T-cell (primary cell): ENCODE measurements around the gene FOXP1. TPM values are rescaled to one million over a fixed set of nuclear protein-coding genes. Genes with fewer than 3 reads are reported as not detected.

ENCODE experiments used
- ATAC-seq, 4 experiments: fragments of 200-7000 bp in 3 of 4; fragments of 150-1000 bp in 1 of 4; cut with Tn5 transposase; replicated peaks in 1 of 4; 1 replicate in 3 of 4; 2 replicates in 1 of 4; pipeline ENCODE4 v1.10.0; 2021; ENCODE audit warnings: moderate library complexity in 3 of 4, mild to moderate bottlenecking in 2 of 4, moderate number of reproducible peaks in 1 of 4
- CTCF ChIA-PET, 2 donors: fragments of 300-600 bp; sonication (Branson Sonifier 250); formaldehyde crosslinking; loops; one replicate each; lab custom pipeline; 2022; ENCODE audit warnings: antibody characterized with exemption in 2 of 2; lab: Charles Lee
- POLR2A ChIA-PET, 2 donors: fragments of 300-600 bp; sonication (Branson Sonifier 250); formaldehyde crosslinking; loops; one replicate each; lab custom pipeline; 2022; ENCODE audit warnings: antibody characterized with exemption in 2 of 2; lab: Charles Lee
- DNase-seq, 35 experiments: peaks; one replicate each; pipeline versions ENCODE4 v3.0.0 to v3.0.0-alpha.2; 2013 to 2023
- H3K27ac ChIP-seq: one replicate; pipeline ENCODE4 v1.5.1; 2013; ENCODE audit warnings: low read length
- H3K27me3 ChIP-seq, 2 experiments: replicated peaks in 1 of 2; 1 replicate in 1 of 2; 2 replicates in 1 of 2; pipeline versions ENCODE4 v1.6.1 to v1.7.0; 2013; ENCODE audit warnings: low read length in 1 of 2, mixed read lengths in 1 of 2; ENCODE audit not compliant: control insufficient read depth in 2 of 2, insufficient read depth in 2 of 2; ENCODE audit errors: extremely low read depth in 1 of 2
- H3K36me3 ChIP-seq, 2 donors: 1 replicate in 1 of 2; 2 replicates in 1 of 2; pipeline versions ENCODE4 v1.6.1 to v1.7.0; 2013; ENCODE audit warnings: low read length in 1 of 2; ENCODE audit not compliant: control insufficient read depth in 2 of 2, insufficient read depth in 1 of 2; ENCODE audit errors: extremely low read depth in 1 of 2
- H3K4me1 ChIP-seq, 2 experiments: 1 replicate in 1 of 2; 2 replicates in 1 of 2; pipeline versions ENCODE4 v1.6.1 to v1.7.0; 2013; ENCODE audit warnings: low read length in 2 of 2, mixed read lengths in 1 of 2; ENCODE audit not compliant: insufficient read depth in 2 of 2, control insufficient read depth in 1 of 2; ENCODE audit errors: extremely low read depth in 1 of 2
- H3K4me3 ChIP-seq, 2 donors: 1 replicate in 1 of 2; 2 replicates in 1 of 2; pipeline versions ENCODE4 v1.5.1 to v1.7.0; 2013; ENCODE audit warnings: mild to moderate bottlenecking in 2 of 2, low read length in 1 of 2, moderate library complexity in 1 of 2; ENCODE audit not compliant: control insufficient read depth in 1 of 2; ENCODE audit errors: extremely low read depth in 1 of 2
- H3K9me3 ChIP-seq: 2 replicates; pipeline ENCODE4 v1.7.0; 2013
- H3K27ac Mint-ChIP-seq, 2 donors: one replicate each; pipeline ENCODE4 v1.8.0; 2020 to 2021; ENCODE audit warnings: mild to moderate bottlenecking in 2 of 2, mixed read lengths in 2 of 2
- H3K27me3 Mint-ChIP-seq, 2 donors: one replicate each; pipeline ENCODE4 v1.8.0; 2021 to 2022; ENCODE audit warnings: mixed read lengths in 2 of 2
- H3K36me3 Mint-ChIP-seq: one replicate; pipeline ENCODE4 v1.8.0; 2021; ENCODE audit warnings: mixed read lengths
- H3K4me1 Mint-ChIP-seq, 3 donors: one replicate each; pipeline ENCODE4 v1.8.0; 2020 to 2022; ENCODE audit warnings: mixed read lengths in 3 of 3, mild to moderate bottlenecking in 1 of 3
- H3K4me3 Mint-ChIP-seq, 3 donors: one replicate each; pipeline ENCODE4 v1.8.0; 2020 to 2022; ENCODE audit warnings: mild to moderate bottlenecking in 3 of 3, mixed read lengths in 3 of 3, moderate library complexity in 3 of 3
- H3K9me3 Mint-ChIP-seq, 3 donors: one replicate each; pipeline ENCODE4 v1.8.0; 2020 to 2022; ENCODE audit warnings: mixed read lengths in 3 of 3
- WGBS: methylation state at CpG from one replicate; pipeline ENCODE4 v1.1.5; 2013; ENCODE audit warnings: missing lambda C conversion rate; ENCODE audit not compliant: insufficient coverage; 5-methylcytosine and 5-hydroxymethylcytosine counted together
- total RNA-seq, 35 experiments: library from RNA in 6 of 35; stranded (reverse) in 6 of 35; fragments of 120-200 nt in 1 of 35; gene quantifications; one replicate each; pipeline versions ENCODE4 v1.2.1 to v1.2.4 and lab custom pipeline; 2013 to 2026

FOXP1 gene
- total RNA-seq, 5 donors from 2014 or later (not counting 1 experiment from before 2014, with no cell fraction given) = 258 to 586 (median 290) TPM

DNA sequence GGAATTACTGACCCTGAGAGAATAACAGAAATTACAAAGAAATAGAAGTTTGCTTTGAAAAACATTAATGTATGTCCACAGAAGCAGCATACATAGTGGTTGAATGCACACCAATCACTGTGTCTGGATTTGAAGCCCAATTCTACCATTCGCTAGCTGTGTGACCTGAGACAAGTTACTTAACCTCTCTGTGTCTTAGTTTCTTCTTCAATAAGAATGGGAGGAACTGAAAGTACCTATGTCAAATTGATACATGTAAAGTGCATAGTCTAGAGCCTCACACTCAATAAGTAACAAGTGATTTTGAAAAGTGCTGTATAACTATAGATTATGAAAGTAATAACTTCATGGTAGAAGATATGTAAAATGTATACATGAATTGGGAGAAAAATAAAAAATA, 457.8 kb downstream of the FOXP1 start:
- no peaks in the 10 kb centered on the region for H3K9me3 ChIP-seq
- peaks cover 18% of the 10 kb centered on the region for H3K36me3 Mint-ChIP-seq
- ATAC-seq (no peak), DNase-seq (no peak)
- peak overlapping the region; percentile 35 to 83 (median 42) for H3K4me3 Mint-ChIP-seq
- POLR2A ChIA-PET = no interaction called here
- CTCF ChIA-PET = no interaction called here
- no CpG with 5 or more reads among the region's 1 CpG for WGBS
- H3K36me3 ChIP-seq = peaks cover 0 to 14% of the 10 kb centered on the region in 2 donors
- H3K27me3 Mint-ChIP-seq = no peaks in the 10 kb centered on the region
- H3K27me3 ChIP-seq = no peaks in the 10 kb centered on the region
- no peak overlapping the region for H3K27ac ChIP-seq
- H3K4me3 ChIP-seq = no peak overlapping the region
- H3K9me3 Mint-ChIP-seq = no peaks in the 10 kb centered on the region
- H3K27ac Mint-ChIP-seq = peak overlapping the region; percentile 70 to 72
- H3K4me1 ChIP-seq = peaks cover 39% of the 10 kb centered on the region in 2 experiments
- H3K4me1 Mint-ChIP-seq = peaks cover 75 to 92% (median 75%) of the 10 kb centered on the region in 3 donors

DNA sequence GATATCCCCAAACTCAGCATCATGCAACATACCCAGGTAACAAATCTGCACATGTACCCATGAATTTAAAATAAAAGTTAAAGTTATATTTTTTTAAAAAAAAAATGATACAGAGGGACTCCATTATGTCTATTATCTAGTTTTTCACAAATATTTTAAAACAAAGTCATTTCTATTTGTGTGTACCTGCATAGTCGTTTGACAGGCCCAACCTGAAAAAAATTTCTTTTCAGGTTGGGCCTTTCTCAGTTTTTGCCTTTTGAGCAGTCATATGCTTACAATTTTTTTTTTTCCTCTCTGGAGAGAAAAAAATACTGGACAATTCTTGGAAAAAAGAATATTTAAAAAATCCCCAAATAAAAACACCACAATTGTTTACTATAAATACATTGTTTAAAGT, 459.5 kb downstream of the FOXP1 start:
- 40% methylated on average over 1 of the region's 1 CpG for WGBS

DNA sequence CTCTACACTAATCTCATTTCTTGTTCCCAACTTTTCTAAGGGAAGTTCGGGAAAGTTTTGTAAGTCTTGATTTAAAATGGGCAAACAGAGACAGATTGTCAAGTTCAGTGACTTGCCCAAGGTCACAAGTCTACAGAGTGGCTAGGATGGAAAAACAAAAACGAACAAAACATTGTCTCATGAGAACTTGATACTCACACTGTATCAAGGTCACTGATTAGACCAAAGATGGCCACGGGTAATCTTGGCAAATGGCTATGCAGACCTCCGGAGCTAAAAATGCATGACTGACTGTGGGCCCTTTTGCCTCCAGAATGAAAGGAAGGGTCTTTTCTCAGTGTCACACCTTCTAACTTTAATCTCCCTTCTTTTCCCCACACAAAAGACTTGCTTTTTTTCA, 460.9 kb downstream of the FOXP1 start:
- ATAC-seq (no peak), DNase-seq (no peak)
- no peaks in the 10 kb centered on the region for H3K27me3 Mint-ChIP-seq
- peaks cover 87 to 92% (median 88%) of the 10 kb centered on the region in 3 donors for H3K4me1 Mint-ChIP-seq
- H3K36me3 Mint-ChIP-seq = peaks cover 43% of the 10 kb centered on the region
- WGBS = 87% methylated on average over 3 of the region's 4 CpGs
- H3K27ac ChIP-seq = no peak overlapping the region
- no peak overlapping the region for H3K4me3 ChIP-seq
- peaks cover 37 to 38% of the 10 kb centered on the region in 2 experiments for H3K4me1 ChIP-seq
- peak overlapping the region; percentile 50 to 62 for H3K27ac Mint-ChIP-seq
- ChIA-PET CTCF (interaction anchor here in 1 of 2 donors (0.6 kb wide), 1 partner anchor 143 kb away, joined by 3 read pairs; no protein-coding TSS in a partner anchor), POLR2A (interaction anchor here (0.6 to 0.7 kb wide), 3 partner anchors 8 to 1950 kb away, joined by 3 to 4 read pairs (median 3); no protein-coding TSS in a partner anchor)
- peaks cover 0 to 19% of the 10 kb centered on the region in 2 donors for H3K36me3 ChIP-seq
- peak overlapping the region in 1 of 3 donors; percentile 53 for H3K4me3 Mint-ChIP-seq
- no peaks in the 10 kb centered on the region for H3K9me3 ChIP-seq
- no peaks in the 10 kb centered on the region for H3K27me3 ChIP-seq
- no peaks in the 10 kb centered on the region for H3K9me3 Mint-ChIP-seq

More for the DNA sequence above, 459.5 kb downstream of the FOXP1 start:
- H3K27me3 ChIP-seq = no peaks in the 10 kb centered on the region
- H3K4me3 ChIP-seq = no peak overlapping the region
- H3K4me1 ChIP-seq = peaks cover 38 to 46% of the 10 kb centered on the region in 2 experiments
- no peak overlapping the region for H3K27ac ChIP-seq
- Mint-ChIP-seq H3K27ac (no peak overlapping the region), H3K9me3 (no peaks in the 10 kb centered on the region), H3K4me1 (peaks cover 88 to 94% (median 88%) of the 10 kb centered on the region in 3 donors), H3K4me3 (peak overlapping the region in 1 of 3 donors; percentile 27), H3K27me3 (no peaks in the 10 kb centered on the region), H3K36me3 (peaks cover 35% of the 10 kb centered on the region)
- no peaks in the 10 kb centered on the region for H3K9me3 ChIP-seq
- ChIA-PET CTCF (no interaction called here), POLR2A (interaction anchor here in 1 of 2 donors (0.6 kb wide), 1 partner anchor 28 kb away, joined by 3 read pairs; no protein-coding TSS in a partner anchor)
- H3K36me3 ChIP-seq = peaks cover 0 to 15% of the 10 kb centered on the region in 2 donors
- DNase-seq (no peak), ATAC-seq (no peak)

GRCh38 chr3:71121429-71122167, 461.9 kb downstream of the FOXP1 start:
- Mint-ChIP-seq H3K27me3 (no peaks in the 10 kb centered on the region), H3K9me3 (no peaks in the 10 kb centered on the region), H3K27ac (peak overlapping the region; percentile 63 to 84), H3K36me3 (peaks cover 52% of the 10 kb centered on the region), H3K4me1 (peaks cover 89 to 92% (median 90%) of the 10 kb centered on the region in 3 donors), H3K4me3 (peak overlapping the region in 1 of 3 donors; percentile 21)
- no peak overlapping the region for H3K27ac ChIP-seq
- DNase-seq (no peak), ATAC-seq (peak in 1 of 4 experiments; percentile 17)
- H3K27me3 ChIP-seq = no peaks in the 10 kb centered on the region
- H3K36me3 ChIP-seq = peaks cover 0 to 22% of the 10 kb centered on the region in 2 donors
- 86% methylated on average over 3 of the region's 3 CpGs for WGBS
- H3K4me1 ChIP-seq = peaks cover 32 to 33% of the 10 kb centered on the region in 2 experiments
- POLR2A ChIA-PET = interaction anchor here in 1 of 2 donors (0.7 to 1.2 kb wide), 2 partner anchors 9 to 180 kb away, joined by 3 to 5 read pairs; no protein-coding TSS in a partner anchor
- H3K9me3 ChIP-seq = no peaks in the 10 kb centered on the region
- H3K4me3 ChIP-seq = no peak overlapping the region
- CTCF ChIA-PET = interaction anchor here in 1 of 2 donors (0.7 to 1.2 kb wide), 2 partner anchors 10 to 190 kb away, joined by 3 to 5 read pairs; no protein-coding TSS in a partner anchor

GRCh38 chr3:71120012-71120411, 463.5 kb downstream of the FOXP1 start:
- ChIA-PET CTCF (no interaction called here), POLR2A (no interaction called here)
- ATAC-seq = no peak

GRCh38 chr3:71119171-71119570, 464.4 kb downstream of the FOXP1 start:
- POLR2A ChIA-PET = interaction anchor here in 1 of 2 donors (1.4 kb wide), 1 partner anchor 10 kb away, joined by 3 read pairs; no protein-coding TSS in a partner anchor
- H3K27ac Mint-ChIP-seq = peak overlapping the region; percentile 53
- H3K4me3 ChIP-seq = no peak overlapping the region
- CTCF ChIA-PET = interaction anchor here (0.6 to 1.4 kb wide), 3 partner anchors 12 to 58 kb away, joined by 3 to 7 read pairs (median 3); no protein-coding TSS in a partner anchor
- WGBS = 0% methylated on average over 1 of the region's 2 CpGs
- H3K27me3 Mint-ChIP-seq = no peaks in the 10 kb centered on the region
- peaks cover 17 to 29% of the 10 kb centered on the region in 2 experiments for H3K4me1 ChIP-seq
- H3K27me3 ChIP-seq = no peaks in the 10 kb centered on the region
- H3K9me3 Mint-ChIP-seq = no peaks in the 10 kb centered on the region
- no peak overlapping the region for H3K4me3 Mint-ChIP-seq
- H3K9me3 ChIP-seq = no peaks in the 10 kb centered on the region
- no peak for DNase-seq
- peaks cover 79 to 91% (median 89%) of the 10 kb centered on the region in 3 donors for H3K4me1 Mint-ChIP-seq
- peak in 1 of 4 experiments; percentile 24 for ATAC-seq
- H3K27ac ChIP-seq = peak overlapping the region; percentile 21
- peaks cover 0 to 21% of the 10 kb centered on the region in 2 donors for H3K36me3 ChIP-seq
- peaks cover 57% of the 10 kb centered on the region for H3K36me3 Mint-ChIP-seq

More at GRCh38 chr3:71120012-71120411, 463.5 kb downstream of the FOXP1 start:
- no peak overlapping the region for H3K4me3 ChIP-seq
- H3K27ac ChIP-seq = no peak overlapping the region
- H3K9me3 ChIP-seq = no peaks in the 10 kb centered on the region
- DNase-seq = no peak
- peak overlapping the region; percentile 43 to 75 for H3K27ac Mint-ChIP-seq
- peaks cover 22 to 28% of the 10 kb centered on the region in 2 experiments for H3K4me1 ChIP-seq
- H3K36me3 Mint-ChIP-seq = peaks cover 57% of the 10 kb centered on the region
- peaks cover 86 to 89% (median 87%) of the 10 kb centered on the region in 3 donors for H3K4me1 Mint-ChIP-seq
- H3K4me3 Mint-ChIP-seq = peak overlapping the region in 1 of 3 donors; percentile 22
- no peaks in the 10 kb centered on the region for H3K27me3 Mint-ChIP-seq
- peaks cover 0 to 17% of the 10 kb centered on the region in 2 donors for H3K36me3 ChIP-seq
- H3K9me3 Mint-ChIP-seq = no peaks in the 10 kb centered on the region
- H3K27me3 ChIP-seq = no peaks in the 10 kb centered on the region
